C4-2B (cell line): ENCODE measurements around the gene TMEM9.

Experiments used
- H3K27ac ChIP-seq: fragments of 450-650 bp; 2 replicates; pipeline ENCODE4 v1.5.1; 2017
- ZFX ChIP-seq: fragments of 450-650 bp; IDR thresholded peaks from 2 replicates; pipeline ENCODE4 v1.6.1; 2017
- TF ChIP-seq, protein P1 (sequence below): fragments of 450-650 bp; conservative IDR thresholded peaks from 2 replicates; pipeline ENCODE4 v1.5.1; 2017; ENCODE audit warnings: mild to moderate bottlenecking

Gene TMEM9

DNA sequence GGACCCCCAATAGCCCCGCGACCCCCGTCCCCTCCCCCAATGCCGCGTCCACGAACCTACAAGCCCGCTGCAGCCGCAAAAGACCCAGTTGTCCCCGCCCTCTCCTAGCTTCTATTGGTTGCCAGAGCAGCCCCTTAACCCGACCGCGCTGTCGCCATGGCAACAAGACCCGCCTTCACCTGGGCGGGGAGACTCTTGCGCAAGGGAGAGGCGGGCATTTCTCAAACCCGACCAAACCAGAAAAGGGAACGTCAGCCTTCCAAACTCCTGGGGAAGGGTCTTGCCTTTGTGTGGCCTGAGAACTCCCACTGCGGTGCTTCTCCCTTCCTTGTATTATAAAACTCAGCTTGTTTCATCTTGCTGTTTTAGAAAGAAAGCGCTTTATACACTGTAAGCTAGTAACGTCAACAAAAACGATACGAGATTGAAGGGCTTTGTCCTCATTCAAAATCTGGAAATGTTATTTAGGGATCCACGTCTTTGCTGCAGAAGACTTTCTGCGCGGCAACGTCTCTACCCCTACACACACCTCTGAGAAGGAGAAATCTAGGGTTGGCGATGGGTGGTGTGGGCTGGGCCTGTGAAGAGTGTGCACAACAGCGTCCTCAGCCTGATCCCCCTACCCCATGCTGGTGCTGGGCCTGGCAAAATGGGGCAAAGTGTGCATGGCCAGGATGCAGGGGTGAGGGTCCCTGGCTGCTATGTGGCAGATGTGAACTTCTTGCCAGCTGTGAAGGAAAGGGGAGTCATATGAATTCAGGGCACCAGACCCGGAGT, at the start of gene TMEM9:
TSS of gene TMEM9 (minus strand) at position 86 of the 777 bp plus-strand sequence. CDS start 551 bp downstream, outside the sequence.
- peak within 1 kb of the TSS; percentile 84 for H3K27ac ChIP-seq
- no peak for TF ChIP-seq ZFX
- TF ChIP-seq, protein P1, sequence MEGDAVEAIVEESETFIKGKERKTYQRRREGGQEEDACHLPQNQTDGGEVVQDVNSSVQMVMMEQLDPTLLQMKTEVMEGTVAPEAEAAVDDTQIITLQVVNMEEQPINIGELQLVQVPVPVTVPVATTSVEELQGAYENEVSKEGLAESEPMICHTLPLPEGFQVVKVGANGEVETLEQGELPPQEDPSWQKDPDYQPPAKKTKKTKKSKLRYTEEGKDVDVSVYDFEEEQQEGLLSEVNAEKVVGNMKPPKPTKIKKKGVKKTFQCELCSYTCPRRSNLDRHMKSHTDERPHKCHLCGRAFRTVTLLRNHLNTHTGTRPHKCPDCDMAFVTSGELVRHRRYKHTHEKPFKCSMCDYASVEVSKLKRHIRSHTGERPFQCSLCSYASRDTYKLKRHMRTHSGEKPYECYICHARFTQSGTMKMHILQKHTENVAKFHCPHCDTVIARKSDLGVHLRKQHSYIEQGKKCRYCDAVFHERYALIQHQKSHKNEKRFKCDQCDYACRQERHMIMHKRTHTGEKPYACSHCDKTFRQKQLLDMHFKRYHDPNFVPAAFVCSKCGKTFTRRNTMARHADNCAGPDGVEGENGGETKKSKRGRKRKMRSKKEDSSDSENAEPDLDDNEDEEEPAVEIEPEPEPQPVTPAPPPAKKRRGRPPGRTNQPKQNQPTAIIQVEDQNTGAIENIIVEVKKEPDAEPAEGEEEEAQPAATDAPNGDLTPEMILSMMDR: no peak

DNA sequence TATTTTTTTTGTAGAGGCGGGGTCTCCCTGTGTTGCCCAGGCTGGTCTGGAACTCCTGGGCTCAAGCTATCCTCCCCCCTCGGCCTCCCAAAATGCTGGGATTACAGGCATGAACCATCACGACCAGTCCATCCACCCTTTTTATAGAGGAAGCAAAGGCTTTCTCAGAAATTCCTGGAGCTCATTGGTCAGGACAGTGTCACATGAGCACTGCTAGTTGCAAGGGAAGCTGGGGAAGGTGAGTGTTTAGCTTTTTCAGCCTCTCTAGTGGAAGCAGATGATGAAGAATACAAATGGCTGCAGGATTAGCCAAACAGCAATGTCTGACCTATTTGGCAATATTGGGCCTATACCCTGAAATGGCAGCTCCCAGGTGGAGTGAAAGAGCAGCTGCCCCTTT, 44.3 kb upstream of the TMEM9 start:
- no peak overlapping the region for H3K27ac ChIP-seq
- TF ChIP-seq, protein P1: no peak
- TF ChIP-seq ZFX: no peak

DNA sequence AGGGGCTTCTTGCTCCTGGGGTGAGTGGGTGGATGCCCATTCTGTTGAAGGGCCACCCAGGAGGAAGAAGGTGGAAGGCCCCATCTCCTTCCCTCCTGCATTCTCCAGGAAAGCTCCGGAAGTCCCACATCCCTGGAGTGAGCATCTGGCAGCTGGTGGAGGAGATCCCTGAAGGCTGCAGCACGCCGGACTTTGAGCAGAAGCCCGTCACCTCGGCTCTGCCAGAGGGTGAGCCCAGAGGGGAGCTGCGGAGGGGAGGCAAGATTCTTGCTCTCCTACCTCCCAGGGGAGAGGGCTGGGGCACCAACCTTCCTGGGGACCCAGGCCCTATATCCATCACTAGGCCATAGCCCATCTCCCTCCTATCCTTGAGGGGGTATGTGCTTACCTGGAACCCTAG, 39.8 kb upstream of the TMEM9 start:
- H3K27ac ChIP-seq: no peak overlapping the region
- TF ChIP-seq, protein P1: no peak
- no peak for TF ChIP-seq ZFX

DNA sequence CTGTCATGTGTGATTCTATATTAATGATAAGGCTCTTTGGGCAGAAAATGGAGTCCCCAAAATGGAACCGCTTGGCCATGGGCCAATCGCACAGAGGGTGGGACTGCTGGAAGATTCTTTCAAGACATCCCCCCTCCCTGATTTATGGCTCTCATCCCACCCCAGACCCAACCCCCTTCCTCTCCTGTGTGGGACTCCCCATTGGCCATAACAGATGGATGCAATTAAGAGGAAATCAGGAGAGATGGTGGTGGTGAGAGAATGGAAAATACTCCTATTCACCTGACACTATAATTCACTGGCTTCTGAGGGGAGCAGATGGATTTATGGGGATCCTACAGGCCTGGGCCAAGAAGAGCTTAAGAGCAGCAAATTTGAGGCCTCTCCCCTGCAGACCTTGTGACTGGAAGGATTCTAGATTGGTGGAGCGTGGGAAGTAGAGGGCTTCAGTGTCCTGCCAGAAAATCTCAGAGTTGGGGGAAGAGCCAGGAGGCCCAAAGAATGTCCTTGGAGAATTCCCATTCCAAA, 38.1 kb upstream of the TMEM9 start:
- TF ChIP-seq, protein P1: no peak
- TF ChIP-seq ZFX: no peak
- no peak overlapping the region for H3K27ac ChIP-seq

DNA sequence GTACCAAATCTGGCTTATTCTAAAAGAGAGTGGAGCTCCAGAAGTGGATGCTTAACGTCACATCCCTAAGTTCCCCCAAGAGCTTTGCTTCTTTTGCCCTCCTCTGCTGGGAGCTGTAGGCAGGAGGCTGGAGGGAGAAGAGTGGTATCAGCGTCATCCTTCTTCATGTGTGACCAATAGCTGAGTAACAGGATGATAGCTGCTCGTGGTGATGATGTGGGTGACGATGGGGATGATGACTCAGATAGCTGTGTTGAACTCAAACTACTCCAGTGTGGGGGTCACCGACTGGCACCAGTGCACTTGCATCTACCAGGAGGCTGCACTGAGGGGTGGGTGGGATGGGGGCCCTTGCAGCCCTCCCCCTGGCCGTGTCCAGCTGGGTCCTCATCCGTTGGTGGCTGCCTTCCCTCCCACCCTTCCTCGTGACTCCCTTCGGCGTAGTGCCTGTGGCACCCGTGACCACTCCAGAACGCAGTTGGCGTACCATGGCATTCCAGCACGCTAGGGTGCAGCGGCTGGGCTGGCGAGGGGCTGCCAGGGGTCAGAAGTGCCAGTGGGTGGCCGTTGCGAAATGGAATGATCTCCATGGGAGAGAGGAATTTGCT, 37.5 kb upstream of the TMEM9 start:
- no peak overlapping the region for H3K27ac ChIP-seq
- no peak for TF ChIP-seq ZFX
- TF ChIP-seq, protein P1: no peak

DNA sequence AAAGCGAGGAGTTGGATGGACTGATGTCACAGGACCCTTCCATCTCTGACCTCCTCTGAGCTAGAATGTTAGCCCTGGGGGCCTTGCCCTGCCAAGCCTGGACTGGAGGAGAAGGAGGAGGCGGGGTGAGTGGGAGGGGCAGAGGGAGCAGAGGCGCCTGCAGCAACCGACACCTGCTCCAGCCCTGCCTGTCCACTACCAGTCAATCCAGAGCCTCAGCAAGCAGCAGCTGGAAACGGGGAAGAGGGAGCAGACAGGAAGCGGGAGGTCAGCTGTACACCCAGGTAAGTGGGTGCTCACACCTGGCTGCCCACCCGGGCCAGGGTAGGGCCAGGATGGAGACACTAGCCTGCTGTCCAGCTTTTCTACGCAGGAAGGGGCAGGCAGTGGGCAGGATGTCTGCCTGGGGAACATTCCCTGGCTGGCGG, 36.4 kb upstream of the TMEM9 start, which contains the start of gene IGFN1:
TSS of gene IGFN1 (plus strand) at position 201 of the 428 bp plus-strand sequence. CDS start 2,470 bp downstream, outside the sequence.
- TF ChIP-seq, protein P1: no peak
- no peak for TF ChIP-seq ZFX

DNA sequence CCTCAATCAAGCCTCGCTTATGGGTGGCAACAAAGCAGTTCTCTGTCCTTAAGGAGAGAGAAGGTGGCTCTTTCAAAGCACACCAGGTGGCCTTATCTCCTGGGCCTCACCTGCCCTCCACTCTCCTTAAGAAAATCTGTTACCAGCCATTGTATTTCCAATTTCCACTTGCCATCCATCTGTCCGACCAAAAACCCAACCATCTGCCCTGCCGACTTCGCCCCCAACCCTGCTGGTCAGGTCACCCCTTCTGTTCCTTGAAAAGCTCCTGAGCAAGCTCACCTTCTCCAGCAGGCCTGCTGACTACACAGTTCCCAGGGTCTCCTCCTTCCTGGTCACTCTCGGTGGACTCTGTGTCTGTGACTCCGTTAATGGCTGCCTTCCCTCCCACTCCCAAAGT, 35.7 kb upstream of the TMEM9 start:
- TF ChIP-seq, protein P1: no peak
- no peak for TF ChIP-seq ZFX
- H3K27ac ChIP-seq: no peak overlapping the region

More for the DNA sequence above, 36.4 kb upstream of the TMEM9 start, which contains the start of gene IGFN1:
- no peak within 1 kb of the TSS for H3K27ac ChIP-seq
